Measurements from ENCODE around the gene ADIPOR2.
"Not testable (repeated sequence)": the region's sequence is repeated elsewhere in the genome, so short reads cannot be mapped to it uniquely, and the experiment has no call there.

The ADIPOR2 gene

DNA sequence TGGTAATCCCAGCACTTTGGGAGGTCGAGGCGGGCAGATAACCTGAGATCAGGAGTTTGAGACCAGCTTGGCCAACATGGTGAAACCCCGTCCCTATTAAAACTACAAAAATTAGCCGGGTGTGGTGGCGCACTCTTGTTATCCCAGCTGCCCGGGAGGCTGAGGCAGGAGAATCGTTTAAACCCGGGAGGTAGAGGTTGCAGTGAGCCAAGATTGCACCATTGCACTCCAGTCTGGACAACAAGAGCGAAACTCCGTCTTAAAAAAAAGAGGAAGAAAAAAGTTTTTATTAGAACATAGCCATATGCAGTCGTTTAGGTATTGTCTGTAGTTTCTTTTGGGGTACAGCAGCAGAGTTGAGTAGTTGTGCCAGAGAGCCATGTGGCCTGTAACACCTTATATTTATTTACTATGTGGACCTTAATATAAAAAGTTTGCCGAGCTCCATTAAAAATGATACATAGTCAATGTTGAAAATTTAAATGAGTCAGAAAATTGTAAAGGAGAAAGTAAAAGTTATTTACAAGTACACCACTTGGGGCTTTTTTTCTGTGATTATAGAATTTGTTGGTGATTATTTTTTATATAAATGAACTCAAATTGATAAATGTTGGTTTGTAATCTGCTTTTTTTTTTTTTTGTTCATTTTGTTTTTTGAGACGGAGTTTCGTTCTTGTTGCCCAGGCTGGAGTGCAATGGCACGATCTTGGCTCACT is 2.2 kb downstream of the ADIPOR2 start:
- TF ChIP-seq, protein P1, sequence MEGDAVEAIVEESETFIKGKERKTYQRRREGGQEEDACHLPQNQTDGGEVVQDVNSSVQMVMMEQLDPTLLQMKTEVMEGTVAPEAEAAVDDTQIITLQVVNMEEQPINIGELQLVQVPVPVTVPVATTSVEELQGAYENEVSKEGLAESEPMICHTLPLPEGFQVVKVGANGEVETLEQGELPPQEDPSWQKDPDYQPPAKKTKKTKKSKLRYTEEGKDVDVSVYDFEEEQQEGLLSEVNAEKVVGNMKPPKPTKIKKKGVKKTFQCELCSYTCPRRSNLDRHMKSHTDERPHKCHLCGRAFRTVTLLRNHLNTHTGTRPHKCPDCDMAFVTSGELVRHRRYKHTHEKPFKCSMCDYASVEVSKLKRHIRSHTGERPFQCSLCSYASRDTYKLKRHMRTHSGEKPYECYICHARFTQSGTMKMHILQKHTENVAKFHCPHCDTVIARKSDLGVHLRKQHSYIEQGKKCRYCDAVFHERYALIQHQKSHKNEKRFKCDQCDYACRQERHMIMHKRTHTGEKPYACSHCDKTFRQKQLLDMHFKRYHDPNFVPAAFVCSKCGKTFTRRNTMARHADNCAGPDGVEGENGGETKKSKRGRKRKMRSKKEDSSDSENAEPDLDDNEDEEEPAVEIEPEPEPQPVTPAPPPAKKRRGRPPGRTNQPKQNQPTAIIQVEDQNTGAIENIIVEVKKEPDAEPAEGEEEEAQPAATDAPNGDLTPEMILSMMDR (IDR thresholded peaks at IDR 0.05; ENCODE audit: control insufficient read depth, extremely low read depth, insufficient read depth): no peak
- no peak for DNase-seq (ENCODE audit: low read depth)
- H3K4me3 ChIP-seq (ENCODE audit: low read depth, low read length): no peak overlapping the region

DNA sequence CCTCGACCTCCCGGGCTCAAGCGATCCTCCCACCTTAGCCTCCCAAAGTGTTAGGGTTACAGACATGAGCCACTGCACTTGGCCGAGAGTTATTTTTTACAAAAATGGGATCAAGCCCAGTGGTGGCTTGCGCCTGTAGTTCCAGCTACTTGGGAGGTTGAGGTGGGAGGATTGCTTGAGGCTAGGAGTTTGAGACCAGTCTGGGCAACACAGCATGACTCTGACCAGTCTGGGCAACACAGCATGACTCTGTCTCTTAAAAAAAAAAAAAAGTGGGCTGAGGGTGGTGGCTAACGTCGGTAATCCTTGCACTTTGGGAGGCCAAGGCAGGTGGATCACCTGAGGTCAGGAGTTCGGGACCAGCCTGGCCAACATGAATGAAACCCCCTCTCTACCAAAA is 4.2 kb downstream of the ADIPOR2 start:
- not testable (repeated sequence) for DNase-seq (ENCODE audit: low read depth); H3K4me3 ChIP-seq (ENCODE audit: low read depth, low read length)

DNA sequence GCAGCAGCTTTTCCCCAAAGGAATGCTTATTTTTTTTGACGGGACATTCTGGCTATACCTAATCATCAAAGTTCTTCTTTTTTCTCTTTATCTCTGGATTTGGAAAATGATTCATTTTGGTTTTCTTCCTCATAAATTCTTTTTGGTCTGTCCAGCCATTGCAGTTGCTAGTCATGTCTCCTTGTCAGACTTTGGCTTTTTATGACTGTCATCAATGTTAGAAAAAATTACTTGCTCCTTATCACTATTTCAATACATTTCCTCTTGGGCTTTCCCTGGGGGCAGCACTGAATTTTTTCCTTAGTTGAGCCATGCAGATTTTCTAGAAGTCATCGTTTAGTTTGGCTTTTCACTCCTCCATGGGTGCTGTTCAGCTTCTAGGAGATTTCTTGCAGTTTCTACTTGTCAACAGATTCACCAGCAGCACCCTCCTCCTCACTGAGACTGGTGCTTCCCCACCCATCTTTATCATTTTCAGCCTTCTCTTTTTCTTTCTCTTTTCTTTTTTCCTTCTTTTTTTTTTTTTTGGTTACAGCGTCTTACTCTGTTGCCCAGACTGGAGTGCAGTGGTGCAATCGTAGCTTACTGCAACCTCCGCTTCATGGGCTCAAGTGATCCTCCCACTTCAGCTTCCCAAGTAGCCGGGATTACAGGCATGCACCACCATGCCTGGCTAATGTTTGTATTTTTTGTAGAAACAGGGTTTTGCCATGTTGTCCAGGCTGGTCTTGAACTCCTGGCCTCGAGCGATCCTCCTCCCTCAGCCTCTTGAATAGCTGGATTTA is 5.2 kb downstream of the ADIPOR2 start:
- TF ChIP-seq, protein P1 (IDR thresholded peaks at IDR 0.05; ENCODE audit: control insufficient read depth, extremely low read depth, insufficient read depth): no peak
- no peak for DNase-seq (ENCODE audit: low read depth)
- H3K4me3 ChIP-seq (ENCODE audit: low read depth, low read length): no peak overlapping the region

DNA sequence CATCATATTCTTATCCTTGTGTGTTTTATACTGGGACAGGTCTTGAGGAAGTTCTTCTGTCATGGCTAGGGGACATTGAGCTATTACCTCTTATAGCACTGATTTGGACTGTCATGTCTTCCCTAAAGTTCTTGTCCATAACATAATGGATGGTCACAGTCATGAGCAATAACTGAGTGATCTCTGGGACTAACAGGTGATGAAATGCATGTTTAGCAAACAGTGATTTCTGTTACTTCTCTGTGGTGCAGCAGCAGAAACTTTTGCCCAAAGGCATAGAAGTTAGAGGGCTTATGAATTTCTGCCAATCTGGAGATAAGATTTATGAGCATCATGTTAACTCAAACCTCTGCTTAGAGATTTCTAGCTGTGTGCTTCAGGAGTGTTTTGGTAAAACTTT is 5.9 kb downstream of the ADIPOR2 start:
- H3K4me3 ChIP-seq (ENCODE audit: low read depth, low read length): no peak overlapping the region
- TF ChIP-seq, protein P1 (IDR thresholded peaks at IDR 0.05; ENCODE audit: control insufficient read depth, extremely low read depth, insufficient read depth): no peak
- DNase-seq (ENCODE audit: low read depth): no peak

DNA sequence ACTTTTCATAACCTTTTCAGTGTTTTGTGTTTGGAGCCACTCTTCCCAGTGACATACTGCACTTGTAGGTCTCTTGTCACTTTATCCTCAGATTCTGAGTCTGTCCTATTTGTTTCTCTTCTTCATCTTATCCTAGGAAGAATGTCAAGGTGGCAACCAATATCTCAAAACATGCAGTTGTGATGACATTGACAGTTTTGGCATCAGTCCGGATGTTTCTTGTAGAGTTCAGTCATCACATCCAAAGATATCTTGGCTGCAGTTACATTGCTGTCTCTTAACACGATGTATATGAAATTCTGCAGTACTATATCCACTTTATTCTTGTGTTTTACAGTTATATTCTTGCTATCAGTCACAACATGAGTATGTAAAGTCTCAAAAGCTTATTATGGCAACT is 6.4 kb downstream of the ADIPOR2 start:
- H3K4me3 ChIP-seq (ENCODE audit: low read depth, low read length): no peak overlapping the region
- no peak for DNase-seq (ENCODE audit: low read depth)
- TF ChIP-seq, protein P1 (IDR thresholded peaks at IDR 0.05; ENCODE audit: control insufficient read depth, extremely low read depth, insufficient read depth): no peak

DNA sequence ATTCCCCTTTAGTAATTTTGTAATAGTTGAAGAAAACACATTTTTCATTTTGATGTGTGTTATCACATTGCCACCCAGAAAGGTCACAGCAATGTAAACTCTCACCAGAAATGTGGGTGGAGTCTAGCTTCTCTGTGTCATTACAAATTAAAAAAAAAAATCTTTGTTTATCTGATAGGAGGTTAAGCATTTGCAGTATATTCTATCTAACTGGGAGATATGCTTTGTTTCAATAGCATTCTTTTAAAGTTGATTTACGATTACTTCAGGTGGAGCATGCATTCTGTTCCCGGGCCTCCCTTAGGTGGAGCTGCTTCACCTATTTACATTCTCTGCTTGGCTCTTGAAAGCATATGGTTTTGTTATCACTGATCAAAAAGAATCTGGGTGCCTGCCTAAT is 7.8 kb downstream of the ADIPOR2 start:
- DNase-seq (ENCODE audit: low read depth): no peak
- TF ChIP-seq, protein P1 (IDR thresholded peaks at IDR 0.05; ENCODE audit: control insufficient read depth, extremely low read depth, insufficient read depth): peak; percentile 63
- no peak overlapping the region for H3K4me3 ChIP-seq (ENCODE audit: low read depth, low read length)

DNA sequence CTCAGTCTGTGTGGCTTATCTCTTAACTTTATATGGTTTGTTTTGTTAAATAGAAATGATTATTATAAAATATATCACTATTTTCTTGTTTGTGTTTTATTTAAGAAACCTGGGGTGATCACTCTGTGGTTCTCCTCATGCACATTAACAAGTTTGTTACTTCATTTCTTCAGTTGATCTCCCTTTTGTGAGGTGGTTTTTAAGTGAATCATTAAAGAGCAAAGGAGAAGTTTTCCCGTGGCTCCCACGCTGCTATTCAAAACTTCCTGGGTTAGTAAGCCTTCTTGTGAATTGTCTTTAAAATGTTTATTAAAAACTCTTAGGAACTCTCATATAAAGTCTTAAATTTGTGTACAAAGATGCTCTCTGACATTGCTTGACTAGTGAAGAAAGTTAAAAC is 11.8 kb downstream of the ADIPOR2 start:
- no peak for DNase-seq (ENCODE audit: low read depth)
- H3K4me3 ChIP-seq (ENCODE audit: low read depth, low read length): no peak overlapping the region
- TF ChIP-seq, protein P1 (IDR thresholded peaks at IDR 0.05; ENCODE audit: control insufficient read depth, extremely low read depth, insufficient read depth): no peak
